ENCODE results near the gene NAA25. TPM values are rescaled to one million over a fixed set of nuclear protein-coding genes. Genes with fewer than 3 reads are reported as not detected.

Gene NAA25
- total RNA-seq (2022): 41.0 and 42.3 TPM in 2 replicates
- Bru-seq, nascent RNA: percentile 90 among the genes with signal in this experiment
- percentile 93 among the genes with signal in this experiment for BruChase-seq, experiment 1, labeled RNA remaining after a 2-hour chase
- percentile 90 among the genes with signal in this experiment for BruChase-seq, experiment 2, labeled RNA remaining after a 6-hour chase
- long read RNA-seq, full-length matches to known transcripts: 10 of 23 reads
- long read RNA-seq, partial matches to known transcripts: 6 of 23 reads
- long read RNA-seq, other reads (novel, unspliced or antisense): 7 of 23 reads

DNA sequence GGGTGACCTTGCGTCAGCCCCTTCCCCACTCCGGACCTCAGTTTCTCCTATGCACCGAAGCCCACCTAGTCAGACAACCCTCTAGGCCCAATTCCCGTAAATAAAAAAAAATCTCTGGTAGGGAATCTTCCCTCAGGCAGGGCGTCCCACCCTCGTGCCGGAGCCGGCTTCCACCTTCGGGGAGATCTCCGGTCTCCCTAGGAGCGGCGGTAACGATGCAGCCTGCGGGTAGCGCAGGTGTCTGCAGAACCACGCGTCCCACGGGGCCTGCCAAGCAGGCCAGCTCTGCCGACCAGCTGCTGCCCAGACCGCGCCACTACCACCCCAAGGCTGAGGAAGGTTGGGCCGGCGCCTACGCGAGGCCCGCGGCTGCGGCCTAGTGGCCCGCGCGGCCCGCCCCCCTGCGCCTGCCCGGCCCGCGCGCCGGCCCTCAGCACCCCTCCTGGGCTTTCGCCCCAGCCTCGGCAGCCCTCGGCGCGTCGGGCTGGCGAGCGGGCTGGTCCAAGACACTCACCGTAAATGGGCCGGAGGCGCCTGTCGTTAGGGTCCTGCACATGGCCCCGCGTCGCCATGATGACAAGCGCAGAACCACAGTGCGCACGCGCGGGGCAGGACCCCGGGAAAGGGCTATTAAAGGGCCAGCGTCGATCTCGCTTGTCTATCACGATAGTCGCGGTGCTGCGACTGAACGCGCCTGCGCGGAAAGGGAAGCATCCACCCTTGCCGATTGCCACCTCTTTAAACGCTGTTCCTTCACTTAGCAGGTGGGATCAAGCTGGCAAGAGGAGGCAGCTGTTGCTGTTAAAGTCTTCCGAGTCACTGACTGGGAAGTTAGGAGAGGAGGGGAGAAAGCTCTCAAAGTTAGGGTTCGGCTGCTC is at the start of gene NAA25:
Gene NAA25 (minus strand): TSS at position 582 of the 878 bp plus-strand sequence. CDS start 10 bp downstream, at position 572.
- BruUV-seq (replicated peaks): no TSS peak
- no peaks in the 10 kb centered on the region for H3K9me3 Mint-ChIP-seq (ENCODE audit: unreplicated experiment)
- POLR2A ChIA-PET: interaction anchor here (0.6 to 1.0 kb wide), 7 partner anchors 8 to 72 kb away, joined by 3 to 9 read pairs (median 5); no protein-coding TSS in a partner anchor
- Histone ChIP-seq H3K4me1 (peaks cover 14% of the 10 kb centered on the region), H3K27me3 (replicated peaks; ENCODE audit: control insufficient read depth, insufficient read depth, low read length) (no peaks in the 10 kb centered on the region), H3K4me3 (ENCODE audit: low read depth, low read length) (peak within 1 kb of the TSS; percentile 66), H3K36me3 (ENCODE audit: control insufficient read depth, insufficient read depth, low read length) (0 out of 2 replicates have a peak, but pooled peaks cover 1% of the 10 kb centered on the region), H3K9me3 (no peaks in the 10 kb centered on the region)
- intact Hi-C loops (cut with micrococcal nuclease; ENCODE audit: unreplicated experiment): no loop called here
- DNase-seq: peak; percentile 88 to 90
- CTCF ChIA-PET: interaction anchor here (0.6 to 0.7 kb wide), 4 partner anchors 84 to 163 kb away, joined by 3 to 9 read pairs (median 8); no protein-coding TSS in a partner anchor
- TF ChIP-seq, protein P1, sequence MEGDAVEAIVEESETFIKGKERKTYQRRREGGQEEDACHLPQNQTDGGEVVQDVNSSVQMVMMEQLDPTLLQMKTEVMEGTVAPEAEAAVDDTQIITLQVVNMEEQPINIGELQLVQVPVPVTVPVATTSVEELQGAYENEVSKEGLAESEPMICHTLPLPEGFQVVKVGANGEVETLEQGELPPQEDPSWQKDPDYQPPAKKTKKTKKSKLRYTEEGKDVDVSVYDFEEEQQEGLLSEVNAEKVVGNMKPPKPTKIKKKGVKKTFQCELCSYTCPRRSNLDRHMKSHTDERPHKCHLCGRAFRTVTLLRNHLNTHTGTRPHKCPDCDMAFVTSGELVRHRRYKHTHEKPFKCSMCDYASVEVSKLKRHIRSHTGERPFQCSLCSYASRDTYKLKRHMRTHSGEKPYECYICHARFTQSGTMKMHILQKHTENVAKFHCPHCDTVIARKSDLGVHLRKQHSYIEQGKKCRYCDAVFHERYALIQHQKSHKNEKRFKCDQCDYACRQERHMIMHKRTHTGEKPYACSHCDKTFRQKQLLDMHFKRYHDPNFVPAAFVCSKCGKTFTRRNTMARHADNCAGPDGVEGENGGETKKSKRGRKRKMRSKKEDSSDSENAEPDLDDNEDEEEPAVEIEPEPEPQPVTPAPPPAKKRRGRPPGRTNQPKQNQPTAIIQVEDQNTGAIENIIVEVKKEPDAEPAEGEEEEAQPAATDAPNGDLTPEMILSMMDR (IDR thresholded peaks at IDR 0.05; ENCODE audit: insufficient read depth in 1 of 2, low read depth in 1 of 2, low read length in 1 of 2, severe bottlenecking in 1 of 2, unreplicated experiment in 1 of 2): no peak
- H3K27me3 Mint-ChIP-seq (ENCODE audit: insufficient read depth, unreplicated experiment): no peaks in the 10 kb centered on the region
- H3K36me3 Mint-ChIP-seq (ENCODE audit: insufficient read depth, unreplicated experiment): peaks cover 44% of the 10 kb centered on the region
- H3K4me3 Mint-ChIP-seq (ENCODE audit: unreplicated experiment): peak within 1 kb of the TSS; percentile 91
- H3K4me1 Mint-ChIP-seq (ENCODE audit: low read depth, unreplicated experiment): peaks cover 14% of the 10 kb centered on the region
- peak within 1 kb of the TSS; percentile 94 for H3K27ac Mint-ChIP-seq (ENCODE audit: unreplicated experiment)

DNA sequence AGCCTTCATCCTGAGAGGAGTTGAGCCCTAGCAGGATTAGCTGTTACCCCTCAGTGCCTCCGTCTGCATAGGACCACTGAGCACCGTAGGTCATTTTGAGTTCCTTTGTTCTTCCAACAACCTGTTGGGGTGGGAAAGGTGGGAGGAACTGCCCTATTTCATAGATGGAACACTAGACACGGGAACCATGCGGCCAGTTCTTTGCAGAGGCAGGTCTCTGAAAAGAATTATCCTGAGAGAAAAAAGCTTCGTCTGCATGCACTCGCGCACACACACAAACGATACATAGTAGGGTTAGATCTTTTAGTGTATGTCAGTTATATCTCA is 45.3 kb upstream of the NAA25 start:
- Histone ChIP-seq H3K4me1 (peaks cover 9% of the 10 kb centered on the region), H3K4me3 (ENCODE audit: low read depth, low read length) (no peak overlapping the region), H3K36me3 (ENCODE audit: control insufficient read depth, insufficient read depth, low read length) (peaks cover 4% of the 10 kb centered on the region), H3K27me3 (replicated peaks; ENCODE audit: control insufficient read depth, insufficient read depth, low read length) (no peaks in the 10 kb centered on the region), H3K9me3 (no peaks in the 10 kb centered on the region)
- CTCF ChIA-PET: no interaction called here
- no peaks in the 10 kb centered on the region for H3K27me3 Mint-ChIP-seq (ENCODE audit: insufficient read depth, unreplicated experiment)
- H3K4me1 Mint-ChIP-seq (ENCODE audit: low read depth, unreplicated experiment): peaks cover 8% of the 10 kb centered on the region
- no TSS peak for BruUV-seq (replicated peaks)
- POLR2A ChIA-PET: no interaction called here
- intact Hi-C loops (cut with micrococcal nuclease; ENCODE audit: unreplicated experiment): no loop called here
- H3K9me3 Mint-ChIP-seq (ENCODE audit: unreplicated experiment): peaks cover 29% of the 10 kb centered on the region
- no peak overlapping the region for H3K27ac Mint-ChIP-seq (ENCODE audit: unreplicated experiment)
- H3K4me3 Mint-ChIP-seq (ENCODE audit: unreplicated experiment): no peak overlapping the region
- TF ChIP-seq, protein P1 (IDR thresholded peaks at IDR 0.05; ENCODE audit: insufficient read depth in 1 of 2, low read depth in 1 of 2, low read length in 1 of 2, severe bottlenecking in 1 of 2, unreplicated experiment in 1 of 2): no peak
- no peak for DNase-seq
- peaks cover 69% of the 10 kb centered on the region for H3K36me3 Mint-ChIP-seq (ENCODE audit: insufficient read depth, unreplicated experiment)

GRCh38 chr12:112153181-112153892 is 44.8 kb upstream of the NAA25 start:
- peaks cover 13% of the 10 kb centered on the region for H3K4me1 Mint-ChIP-seq (ENCODE audit: low read depth, unreplicated experiment)
- H3K4me3 ChIP-seq (ENCODE audit: low read depth, low read length): no peak overlapping the region
- no peak overlapping the region for H3K4me3 Mint-ChIP-seq (ENCODE audit: unreplicated experiment)
- H3K27me3 Mint-ChIP-seq (ENCODE audit: insufficient read depth, unreplicated experiment): no peaks in the 10 kb centered on the region
- H3K27me3 ChIP-seq (replicated peaks; ENCODE audit: control insufficient read depth, insufficient read depth, low read length): no peaks in the 10 kb centered on the region
- TF ChIP-seq, protein P1 (IDR thresholded peaks at IDR 0.05; ENCODE audit: insufficient read depth in 1 of 2, low read depth in 1 of 2, low read length in 1 of 2, severe bottlenecking in 1 of 2, unreplicated experiment in 1 of 2): no peak
- H3K36me3 Mint-ChIP-seq (ENCODE audit: insufficient read depth, unreplicated experiment): peaks cover 69% of the 10 kb centered on the region
- POLR2A ChIA-PET: no interaction called here
- BruUV-seq (replicated peaks): no TSS peak
- CTCF ChIA-PET: no interaction called here
- H3K36me3 ChIP-seq (ENCODE audit: control insufficient read depth, insufficient read depth, low read length): peaks cover 4% of the 10 kb centered on the region
- DNase-seq: no peak
- peaks cover 28% of the 10 kb centered on the region for H3K9me3 Mint-ChIP-seq (ENCODE audit: unreplicated experiment)
- peaks cover 15% of the 10 kb centered on the region for H3K4me1 ChIP-seq
- no peaks in the 10 kb centered on the region for H3K9me3 ChIP-seq
- intact Hi-C loops (cut with micrococcal nuclease; ENCODE audit: unreplicated experiment): no loop called here
- H3K27ac Mint-ChIP-seq (ENCODE audit: unreplicated experiment): peak overlapping the region; percentile 9
